H1 (cell line): ENCODE measurements around the gene IFT81. TPM values are rescaled to one million over a fixed set of nuclear protein-coding genes. Genes with fewer than 3 reads are reported as not detected.

Source experiments
- CTCF ChIA-PET: fragments of 300-600 bp; sonication (Branson Sonifier 250); formaldehyde crosslinking; loops from one replicate; lab custom pipeline; 2021; ENCODE audit not compliant: partially characterized antibody; lab: Charles Lee
- POLR2A ChIA-PET: fragments of 300-600 bp; sonication (Branson Sonifier 250); formaldehyde crosslinking; loops from one replicate; lab custom pipeline; 2021; ENCODE audit warnings: inconsistent platforms; ENCODE audit not compliant: partially characterized antibody; lab: Charles Lee
- DNase-seq, 2 experiments: peaks; one replicate each; pipeline versions ENCODE4 v3.0.0 to v3.0.0-alpha.2; 2010 to 2022; ENCODE audit warnings: low spot score in 2 of 2, low read depth in 1 of 2, mixed read lengths in 1 of 2
- FAIRE-seq: peaks from 2 replicates; lab custom pipeline; 2011; peaks lifted over from hg19 to GRCh38; lab: Jason Lieb, UNC
- H2AFZ ChIP-seq: 2 replicates; pipeline ENCODE4 v1.8.1; 2012; ENCODE audit warnings: low read length, inconsistent platforms
- H2AK5ac ChIP-seq: 2 replicates; pipeline ENCODE4 v1.6.1; 2013; ENCODE audit warnings: low read depth, low read length
- H2BK120ac ChIP-seq: replicated peaks from 2 replicates; pipeline ENCODE3; 2013; ENCODE audit warnings: low read depth, low read length, inconsistent platforms
- H2BK12ac ChIP-seq: 2 replicates; pipeline ENCODE4 v1.6.1; 2013; ENCODE audit warnings: low read depth, low read length
- H2BK15ac ChIP-seq: 2 replicates; pipeline ENCODE4 v1.6.1; 2013; ENCODE audit warnings: low read length
- H2BK20ac ChIP-seq: 2 replicates; pipeline ENCODE4 v1.6.1; 2013; ENCODE audit warnings: low read length
- H2BK5ac ChIP-seq: 2 replicates; pipeline ENCODE4 v1.6.1; 2013; ENCODE audit warnings: low read depth, low read length
- H3K14ac ChIP-seq: 2 replicates; pipeline ENCODE4 v1.6.1; 2013; ENCODE audit warnings: inconsistent platforms; ENCODE audit not compliant: insufficient read length
- H3K18ac ChIP-seq: 2 replicates; pipeline ENCODE4 v1.6.1; 2013; ENCODE audit warnings: low read length; ENCODE audit errors: extremely low read depth
- H3K23ac ChIP-seq: 2 replicates; pipeline ENCODE4 v1.6.1; 2013; ENCODE audit warnings: inconsistent platforms; ENCODE audit not compliant: insufficient read length
- H3K23me2 ChIP-seq: 2 replicates; pipeline ENCODE4 v1.6.1; 2013; ENCODE audit warnings: low read depth, low read length
- H3K27ac ChIP-seq: 2 replicates; pipeline ENCODE4 v1.6.1; 2011; ENCODE audit warnings: low read depth, low read length, inconsistent platforms
- H3K27me3 ChIP-seq, 4 experiments: replicated peaks in 1 of 4; 1 replicate in 1 of 4; 2 replicates in 3 of 4; pipeline versions ENCODE4 v1.6.1 to v1.8.1; 2011 to 2013; ENCODE audit warnings: low read length in 3 of 4, mild to moderate bottlenecking in 3 of 4, inconsistent platforms in 2 of 4, mixed read lengths in 2 of 4, moderate library complexity in 1 of 4; ENCODE audit not compliant: control insufficient read depth in 3 of 4, insufficient read depth in 3 of 4; ENCODE audit errors: extremely low read depth in 1 of 4
- H3K36me3 ChIP-seq, 4 experiments: 2 replicates each; pipeline versions ENCODE4 v1.6.1 to v1.8.1; 2011 to 2013; ENCODE audit warnings: mild to moderate bottlenecking in 4 of 4, low read length in 3 of 4, moderate library complexity in 2 of 4, control low read depth in 1 of 4, inconsistent platforms in 1 of 4; ENCODE audit not compliant: insufficient read depth in 4 of 4, control insufficient read depth in 2 of 4
- H3K4ac ChIP-seq: replicated peaks from 2 replicates; pipeline ENCODE3; 2013; ENCODE audit warnings: low read length, low read depth, mixed read lengths, inconsistent platforms; ENCODE audit not compliant: insufficient read length
- H3K4me1 ChIP-seq, 4 experiments: replicated peaks in 1 of 4; 1 replicate in 1 of 4; 2 replicates in 3 of 4; pipeline versions ENCODE4 v1.6.1 to v1.8.1; 2011 to 2013; ENCODE audit warnings: low read length in 3 of 4, inconsistent platforms in 2 of 4, mixed read lengths in 1 of 4; ENCODE audit not compliant: insufficient read depth in 4 of 4, control insufficient read depth in 3 of 4
- H3K4me2 ChIP-seq, 2 experiments: 2 replicates each; pipeline versions ENCODE4 v1.6.1 to v1.8.1; 2011 to 2013; ENCODE audit warnings: low read depth in 2 of 2, low read length in 2 of 2, control low read depth in 1 of 2, inconsistent platforms in 1 of 2, mild to moderate bottlenecking in 1 of 2; ENCODE audit not compliant: insufficient read depth in 1 of 2
- H3K4me3 ChIP-seq, 4 experiments: fragments of 200-600, 300-600 bp in 1 of 4; sonication (generic), shearing (Covaris generic), sonication (Bioruptor Twin) in 1 of 4; 2 replicates each; pipeline versions ENCODE4 v1.5.1 to v1.8.1; 2011 to 2016; ENCODE audit warnings: low read length in 4 of 4, low read depth in 3 of 4, control low read depth in 2 of 4, inconsistent platforms in 2 of 4, mild to moderate bottlenecking in 2 of 4, mixed read lengths in 1 of 4, moderate library complexity in 1 of 4; ENCODE audit not compliant: insufficient read depth in 2 of 4; ENCODE audit errors: extremely low read depth in 1 of 4
- H3K56ac ChIP-seq: replicated peaks from 2 replicates; pipeline ENCODE3; 2013; ENCODE audit warnings: low read depth, mild to moderate bottlenecking, mixed read lengths, low read length, inconsistent platforms; ENCODE audit not compliant: insufficient read length
- H3K79me1 ChIP-seq: 2 replicates; pipeline ENCODE4 v1.6.1; 2013; ENCODE audit warnings: low read depth, low read length, control low read depth
- H3K79me2 ChIP-seq, 2 experiments: 2 replicates each; pipeline versions ENCODE4 v1.6.1 to v1.8.1; 2012 to 2013; ENCODE audit warnings: low read length in 2 of 2, mild to moderate bottlenecking in 2 of 2, inconsistent platforms in 1 of 2; ENCODE audit not compliant: insufficient read depth in 2 of 2, control insufficient read depth in 1 of 2
- H3K9ac ChIP-seq, 4 experiments: replicated peaks in 1 of 4; 1 replicate in 1 of 4; 2 replicates in 3 of 4; pipeline versions ENCODE4 v1.6.1 to v1.8.1; 2011 to 2013; ENCODE audit warnings: low read depth in 3 of 4, low read length in 3 of 4, control low read depth in 2 of 4, mild to moderate bottlenecking in 2 of 4, moderate library complexity in 2 of 4, inconsistent platforms in 1 of 4; ENCODE audit errors: extremely low read depth in 1 of 4
- H3K9me3 ChIP-seq, 2 experiments: 2 replicates each; pipeline versions ENCODE4 v1.6.1 to v1.8.1; 2012 to 2013; ENCODE audit warnings: mild to moderate bottlenecking in 2 of 2, moderate library complexity in 2 of 2, control low read depth in 1 of 2, inconsistent platforms in 1 of 2, low read depth in 1 of 2, low read length in 1 of 2, mixed read lengths in 1 of 2; ENCODE audit not compliant: insufficient read depth in 2 of 2
- H4K20me1 ChIP-seq, 2 experiments: replicated peaks in 1 of 2; 2 replicates each; pipeline versions ENCODE3 to v1.8.1; 2011 to 2013; ENCODE audit warnings: inconsistent platforms in 2 of 2, low read length in 2 of 2, mild to moderate bottlenecking in 1 of 2; ENCODE audit not compliant: insufficient read depth in 2 of 2, control insufficient read depth in 1 of 2
- H4K5ac ChIP-seq: 2 replicates; pipeline ENCODE4 v1.6.1; 2013; ENCODE audit warnings: low read length, low read depth, mixed read lengths, inconsistent platforms; ENCODE audit not compliant: insufficient read length
- H4K8ac ChIP-seq: 2 replicates; pipeline ENCODE4 v1.8.0; 2013; ENCODE audit warnings: mild to moderate bottlenecking, moderate library complexity, low read length, inconsistent platforms; ENCODE audit not compliant: insufficient read depth; ENCODE audit errors: extremely low read depth
- H4K91ac ChIP-seq: replicated peaks from 2 replicates; pipeline ENCODE3; 2013; ENCODE audit warnings: low read length, mixed read lengths, inconsistent platforms; ENCODE audit not compliant: insufficient read length
- GTF2F1 ChIP-seq: IDR thresholded peaks from 2 replicates; pipeline ENCODE4 v1.6.1; 2012; ENCODE audit warnings: low read depth, low read length, improper control_type of control experiment, borderline replicate concordance
- YY1 ChIP-seq: IDR thresholded peaks from 2 replicates; pipeline ENCODE4 v1.6.1; 2011; ENCODE audit warnings: low read depth, mild to moderate bottlenecking, low read length
- WGBS, 2 experiments: shearing (Covaris generic) in 1 of 2; methylation state at CpG; one replicate each; pipeline versions ENCODE4 v1.1.6 to v1.1.7; 2013 to 2015; ENCODE audit warnings: low lambda C conversion rate in 2 of 2, mixed read lengths in 2 of 2, inconsistent platforms in 1 of 2, low coverage in 1 of 2, missing lambda C conversion rate in 1 of 2; ENCODE audit not compliant: insufficient replicate concordance in 2 of 2, insufficient coverage in 1 of 2, insufficient read length in 1 of 2; ENCODE audit errors: extremely low coverage in 1 of 2, missing lambda C conversion rate in 1 of 2; 5-methylcytosine and 5-hydroxymethylcytosine counted together
- polyA plus RNA-seq, 7 experiments: library from polyadenylated mRNA; depleted of rRNA in 3 of 7; stranded (reverse) in 5 of 7; unstranded in 2 of 7; fragments of >200 nt in 5 of 7; fragments of 200-250 nt in 2 of 7; gene quantifications; 1 replicate in 5 of 7; 2 replicates in 1 of 7; 4 replicates in 1 of 7; pipeline versions ENCODE4 v1.2.1 to v1.2.3, GENCODE V29; 2011 to 2013; ENCODE audit warnings: missing spikeins in 2 of 7, mixed read lengths in 2 of 7
- total RNA-seq: library from RNA; stranded (reverse); fragmentation: NEBNext Ultra II Directional; extraction: Animal tissue kit (Norgen Biotek cat#: 25700); gene quantifications from 2 replicates; pipeline ENCODE4 v1.2.1, GENCODE V29; 2021

IFT81 gene
- total and polyA plus RNA-seq, 2 of the 8 experiments (the other 6 are each of a cell fraction or from before 2014, with no cell fraction given): 4.1 to 14.5 TPM

GRCh38 chr12:110252716-110253115, 128.6 kb downstream of the IFT81 start:
- Histone ChIP-seq H3K23me2 (no peaks in the 10 kb centered on the region), H2BK12ac (no peak overlapping the region), H4K8ac (no peak overlapping the region), H2BK5ac (no peak overlapping the region), H3K27me3 (no peaks in the 10 kb centered on the region), H3K18ac (no peak overlapping the region), H3K79me1 (no peaks in the 10 kb centered on the region), H4K20me1 (no peaks in the 10 kb centered on the region), H3K4ac (no peak overlapping the region), H3K36me3 (no peaks in the 10 kb centered on the region), H2BK120ac (no peak overlapping the region), H3K27ac (no peak overlapping the region), H3K23ac (no peak overlapping the region), H2BK15ac (no peak overlapping the region; the same call in 1 of the 2 replicates), H3K4me2 (no peak overlapping the region), H3K14ac (no peak overlapping the region), H2AK5ac (no peak overlapping the region), H2AFZ (no peak overlapping the region), H3K9ac (no peak overlapping the region), H3K79me2 (no peaks in the 10 kb centered on the region), H4K91ac (no peak overlapping the region), H3K9me3 (no peaks in the 10 kb centered on the region), H2BK20ac (no peak overlapping the region), H4K5ac (no peak overlapping the region), H3K4me1 (0 out of 7 replicates have a peak, but pooled peaks cover 0 to 2% (median 0%) of the 10 kb centered on the region in 4 experiments), H3K4me3 (no peak overlapping the region), H3K56ac (no peak overlapping the region)
- no peak for TF ChIP-seq YY1
- no peak for TF ChIP-seq GTF2F1
- POLR2A ChIA-PET: no interaction called here
- DNase-seq (no peak), FAIRE-seq (no peak)
- 82% methylated on average over 9 of the region's 9 CpGs; no CpG with 5 or more reads in 1 of the 2 experiments for WGBS, 2 experiments
- CTCF ChIA-PET: interaction anchor here (1.4 kb wide), 1 partner anchor 9 kb away, joined by 4 read pairs; no protein-coding TSS in a partner anchor
